H9 (cell line): ENCODE measurements around the gene SLC44A3. TPM values are rescaled to one million over a fixed set of nuclear protein-coding genes. Genes with fewer than 3 reads are reported as not detected.

Experiments
- DNase-seq: peaks from one replicate; pipeline ENCODE4 v3.0.0-alpha.2; 2017
- H2AFZ ChIP-seq: one replicate; pipeline ENCODE4 v1.6.1; 2013; ENCODE audit warnings: mild to moderate bottlenecking, low read length, control low read depth, moderate library complexity
- H2AK5ac ChIP-seq: 2 replicates; pipeline ENCODE4 v1.6.1; 2013; ENCODE audit warnings: low read length, control low read depth, mixed read lengths; ENCODE audit not compliant: insufficient read length
- H2BK120ac ChIP-seq: one replicate; pipeline ENCODE4 v1.6.1; 2013; ENCODE audit warnings: low read depth, mild to moderate bottlenecking, low read length, control low read depth, inconsistent platforms; ENCODE audit not compliant: poor library complexity, severe bottlenecking
- H2BK12ac ChIP-seq: 2 replicates; pipeline ENCODE4 v1.6.1; 2013; ENCODE audit warnings: low read length, control low read depth, mixed read lengths, low read depth; ENCODE audit not compliant: insufficient read length
- H2BK15ac ChIP-seq: 2 replicates; pipeline ENCODE4 v1.6.1; 2013; ENCODE audit warnings: low read depth, low read length, control low read depth
- H2BK20ac ChIP-seq: one replicate; pipeline ENCODE4 v1.6.1; 2013; ENCODE audit warnings: low read depth, mild to moderate bottlenecking, low read length, control low read depth, inconsistent platforms; ENCODE audit not compliant: poor library complexity, severe bottlenecking
- H2BK5ac ChIP-seq: 2 replicates; pipeline ENCODE4 v1.6.1; 2013; ENCODE audit warnings: low read length, control low read depth, mixed read lengths; ENCODE audit not compliant: insufficient read length
- H3K14ac ChIP-seq: 2 replicates; pipeline ENCODE4 v1.6.1; 2013; ENCODE audit warnings: low read length, control low read depth; ENCODE audit not compliant: insufficient read depth
- H3K18ac ChIP-seq: 2 replicates; pipeline ENCODE4 v1.6.1; 2013; ENCODE audit warnings: low read depth, mild to moderate bottlenecking, mixed read lengths, low read length, control low read depth; ENCODE audit not compliant: insufficient read length
- H3K23ac ChIP-seq: 2 replicates; pipeline ENCODE4 v1.6.1; 2013; ENCODE audit warnings: low read length, control low read depth, mixed read lengths, low read depth; ENCODE audit not compliant: insufficient read length
- H3K23me2 ChIP-seq: 2 replicates; pipeline ENCODE4 v1.6.1; 2013; ENCODE audit warnings: low read depth, mild to moderate bottlenecking, mixed read lengths, low read length, control low read depth; ENCODE audit not compliant: insufficient read length, poor library complexity, severe bottlenecking
- H3K27ac ChIP-seq: 2 replicates; pipeline ENCODE4 v1.5.1; 2013; ENCODE audit warnings: low read length, control low read depth, mixed read lengths, low read depth; ENCODE audit not compliant: insufficient read length
- H3K27me3 ChIP-seq: 2 replicates; pipeline ENCODE4 v1.6.1; 2013; ENCODE audit warnings: low read length, control low read depth, inconsistent platforms; ENCODE audit not compliant: insufficient read depth
- H3K4ac ChIP-seq: 2 replicates; pipeline ENCODE4 v1.6.1; 2013; ENCODE audit warnings: low read depth, mild to moderate bottlenecking, control low read depth, inconsistent platforms, low read length, moderate library complexity
- H3K4me1 ChIP-seq: 2 replicates; pipeline ENCODE4 v1.6.1; 2013; ENCODE audit warnings: low read length, control low read depth, inconsistent platforms; ENCODE audit not compliant: insufficient read depth
- H3K4me2 ChIP-seq: 2 replicates; pipeline ENCODE4 v1.6.1; 2013; ENCODE audit warnings: low read length, control low read depth, mixed read lengths; ENCODE audit not compliant: insufficient read length, insufficient read depth
- H3K56ac ChIP-seq: 2 replicates; pipeline ENCODE4 v1.6.1; 2013; ENCODE audit warnings: low read depth, mild to moderate bottlenecking, mixed read lengths, low read length, control low read depth; ENCODE audit not compliant: insufficient read length
- H3K79me1 ChIP-seq: 2 replicates; pipeline ENCODE4 v1.6.1; 2013; ENCODE audit warnings: low read depth, mild to moderate bottlenecking, moderate library complexity, low read length, control low read depth, inconsistent platforms; ENCODE audit not compliant: insufficient read depth, poor library complexity, severe bottlenecking
- H3K79me2 ChIP-seq: 2 replicates; pipeline ENCODE4 v1.6.1; 2013; ENCODE audit warnings: low read length, control low read depth, inconsistent platforms; ENCODE audit not compliant: insufficient read depth
- H3K9ac ChIP-seq: 2 replicates; pipeline ENCODE4 v1.6.1; 2013; ENCODE audit warnings: low read length, control low read depth, mixed read lengths; ENCODE audit not compliant: insufficient read length; ENCODE audit errors: extremely low read depth
- H3K9me3 ChIP-seq: one replicate; pipeline ENCODE4 v1.6.1; 2013; ENCODE audit warnings: low read depth, low read length, inconsistent platforms; ENCODE audit not compliant: control insufficient read depth
- H3T11ph ChIP-seq: one replicate; pipeline ENCODE4 v1.6.1; 2013; ENCODE audit warnings: mild to moderate bottlenecking, low read length, control low read depth, inconsistent platforms
- H4K20me1 ChIP-seq: one replicate; pipeline ENCODE4 v1.6.1; 2013; ENCODE audit not compliant: control insufficient read depth, insufficient read length, insufficient read depth
- H4K5ac ChIP-seq: 2 replicates; pipeline ENCODE4 v1.6.1; 2013; ENCODE audit warnings: low read depth, mild to moderate bottlenecking, mixed read lengths, low read length, control low read depth; ENCODE audit not compliant: insufficient read length
- H4K8ac ChIP-seq: replicated peaks from 2 replicates; pipeline ENCODE4 v1.6.1; 2013; ENCODE audit warnings: low read length, control low read depth, mixed read lengths, low read depth; ENCODE audit not compliant: insufficient read length
- H4K91ac ChIP-seq: 2 replicates; pipeline ENCODE4 v1.6.1; 2013; ENCODE audit warnings: low read depth, mild to moderate bottlenecking, moderate library complexity, mixed read lengths, low read length, control low read depth; ENCODE audit not compliant: insufficient read length
- H3K27ac Mint-ChIP-seq, 3 experiments: 2 replicates in 2 of 3; 3 replicates in 1 of 3; pipeline ENCODE4 v1.8.0; 2020 to 2021; ENCODE audit warnings: mixed read lengths in 3 of 3, mild to moderate bottlenecking in 1 of 3, moderate library complexity in 1 of 3
- H3K27me3 Mint-ChIP-seq: 2 replicates; pipeline ENCODE4 v1.8.0; 2021; ENCODE audit warnings: low read depth, mild to moderate bottlenecking, moderate library complexity, mixed read lengths
- H3K36me3 Mint-ChIP-seq, 3 experiments: 2 replicates in 2 of 3; 3 replicates in 1 of 3; pipeline ENCODE4 v1.8.0; 2020 to 2021; ENCODE audit warnings: low read depth in 3 of 3, mixed read lengths in 3 of 3; ENCODE audit not compliant: insufficient read depth in 1 of 3
- H3K4me1 Mint-ChIP-seq, 2 experiments: 2 replicates each; pipeline ENCODE4 v1.8.0; 2020; ENCODE audit warnings: mixed read lengths in 2 of 2
- H3K4me3 Mint-ChIP-seq, 2 experiments: 2 replicates in 1 of 2; 3 replicates in 1 of 2; pipeline ENCODE4 v1.8.0; 2020 to 2021; ENCODE audit warnings: mild to moderate bottlenecking in 2 of 2, mixed read lengths in 2 of 2, moderate library complexity in 1 of 2
- H3K9me3 Mint-ChIP-seq, 2 experiments: 2 replicates in 1 of 2; 3 replicates in 1 of 2; pipeline ENCODE4 v1.8.0; 2020; ENCODE audit warnings: mild to moderate bottlenecking in 2 of 2, mixed read lengths in 2 of 2, moderate library complexity in 1 of 2
- WGBS: extraction: QIAGEN DNeasy Blood & Tissue Kit; methylation state at CpG from one replicate; pipeline ENCODE4 v1.1.7; 2013; ENCODE audit warnings: missing lambda C conversion rate, low lambda C conversion rate, mixed read lengths; ENCODE audit not compliant: insufficient read length; ENCODE audit errors: extremely low coverage; 5-methylcytosine and 5-hydroxymethylcytosine counted together
- total RNA-seq: library from RNA; stranded (reverse); gene quantifications from 2 replicates; pipeline ENCODE4 v1.2.1, GENCODE V29; 2021
- TF ChIP-seq, protein P1 (sequence below): fragments of 200-600 bp; sonication (generic); conservative IDR thresholded peaks from 3 replicates; pipeline ENCODE4 v1.8.0; 2021; ENCODE audit warnings: antibody characterized with exemption, mild to moderate bottlenecking

SLC44A3 gene
- total RNA-seq, 1 experiment from 2014 or later = 5.5 TPM

DNA sequence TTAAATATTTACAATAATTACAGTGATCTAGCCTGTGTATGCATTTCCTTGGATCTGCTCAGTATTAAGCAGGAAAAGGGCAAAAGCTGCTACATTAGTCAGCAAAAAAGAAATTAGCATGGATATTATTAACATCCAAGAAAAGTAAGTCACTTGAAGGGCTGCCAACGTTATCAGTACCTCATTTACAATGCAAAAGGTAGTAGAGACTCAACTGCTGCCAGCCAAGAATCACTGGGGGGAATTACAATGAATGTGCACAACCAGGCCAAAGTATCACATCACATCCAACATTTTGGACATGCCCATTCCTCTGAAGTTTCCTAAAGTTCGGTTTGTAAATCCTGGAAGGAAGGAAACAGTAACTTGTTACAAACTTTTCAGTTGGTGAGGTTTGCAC, 104.8 kb downstream of the SLC44A3 start:
- Histone ChIP-seq H2BK20ac (no peak overlapping the region), H3K27me3 (no peaks in the 10 kb centered on the region), H3K27ac (peak overlapping the region; percentile 82), H4K8ac (no peak overlapping the region), H2BK5ac (no peak overlapping the region), H2AK5ac (no peak overlapping the region), H2BK12ac (no peak overlapping the region), H3K23me2 (peaks cover 18% of the 10 kb centered on the region), H2BK120ac (no peak overlapping the region), H3K9me3 (no peaks in the 10 kb centered on the region), H3K79me2 (peaks cover 41% of the 10 kb centered on the region), H3K4me2 (peak overlapping the region; percentile 79), H3K4me1 (peaks cover 23% of the 10 kb centered on the region), H3K79me1 (peaks cover 5% of the 10 kb centered on the region), H3K9ac (peak overlapping the region; percentile 92), H2BK15ac (no peak overlapping the region), H3K56ac (no peak overlapping the region), H3K14ac (no peak overlapping the region; the same call in 1 of the 2 replicates), H3K18ac (no peak overlapping the region), H4K20me1 (no peaks in the 10 kb centered on the region), H4K91ac (no peak overlapping the region), H3K4ac (no peak overlapping the region), H3K23ac (no peak overlapping the region), H2AFZ (no peak overlapping the region), H4K5ac (no peak overlapping the region), H3T11ph (no peak overlapping the region)
- peak overlapping the region; percentile 87 to 100 (median 100); a peak in 6 of 7 replicates for H3K27ac Mint-ChIP-seq
- H3K36me3 Mint-ChIP-seq = peaks cover 16 to 37% (median 31%) of the 10 kb centered on the region in 3 experiments
- peak overlapping the region; percentile 95 to 98 for H3K4me3 Mint-ChIP-seq
- no peak for DNase-seq
- no CpG with 5 or more reads among the region's 2 CpGs for WGBS
- peaks cover 74 to 80% of the 10 kb centered on the region in 2 experiments for H3K4me1 Mint-ChIP-seq
- TF ChIP-seq, protein P1, sequence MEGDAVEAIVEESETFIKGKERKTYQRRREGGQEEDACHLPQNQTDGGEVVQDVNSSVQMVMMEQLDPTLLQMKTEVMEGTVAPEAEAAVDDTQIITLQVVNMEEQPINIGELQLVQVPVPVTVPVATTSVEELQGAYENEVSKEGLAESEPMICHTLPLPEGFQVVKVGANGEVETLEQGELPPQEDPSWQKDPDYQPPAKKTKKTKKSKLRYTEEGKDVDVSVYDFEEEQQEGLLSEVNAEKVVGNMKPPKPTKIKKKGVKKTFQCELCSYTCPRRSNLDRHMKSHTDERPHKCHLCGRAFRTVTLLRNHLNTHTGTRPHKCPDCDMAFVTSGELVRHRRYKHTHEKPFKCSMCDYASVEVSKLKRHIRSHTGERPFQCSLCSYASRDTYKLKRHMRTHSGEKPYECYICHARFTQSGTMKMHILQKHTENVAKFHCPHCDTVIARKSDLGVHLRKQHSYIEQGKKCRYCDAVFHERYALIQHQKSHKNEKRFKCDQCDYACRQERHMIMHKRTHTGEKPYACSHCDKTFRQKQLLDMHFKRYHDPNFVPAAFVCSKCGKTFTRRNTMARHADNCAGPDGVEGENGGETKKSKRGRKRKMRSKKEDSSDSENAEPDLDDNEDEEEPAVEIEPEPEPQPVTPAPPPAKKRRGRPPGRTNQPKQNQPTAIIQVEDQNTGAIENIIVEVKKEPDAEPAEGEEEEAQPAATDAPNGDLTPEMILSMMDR = no peak
- H3K9me3 Mint-ChIP-seq = peaks cover 0 to 2% of the 10 kb centered on the region in 2 experiments; a peak in 1 of 5 replicates
- H3K27me3 Mint-ChIP-seq = no peaks in the 10 kb centered on the region
